Smooth muscle cell (in vitro differentiated cells): ENCODE measurements around the gene KLHL14. TPM values are rescaled to one million over a fixed set of nuclear protein-coding genes. Genes with fewer than 3 reads are reported as not detected.

Experiments used
- DNase-seq: peaks from one replicate; lab custom pipeline; 2025; ENCODE audit not compliant: unreplicated experiment; lab: John Stamatoyannopoulos, UW
- H2AFZ ChIP-seq: fragments of 200-600 bp; sonication (generic); 2 replicates; pipeline ENCODE4 v1.6.0; 2016; ENCODE audit warnings: antibody characterized with exemption, low read depth, mild to moderate bottlenecking
- H3F3A ChIP-seq: fragments of 200-600 bp; sonication (generic); 2 replicates; pipeline ENCODE4 v1.6.0; 2017; ENCODE audit warnings: antibody characterized with exemption, low read depth
- H3K27ac ChIP-seq: fragments of 200-600 bp; sonication (generic); 2 replicates; pipeline ENCODE4 v1.5.1; 2016; ENCODE audit warnings: low read depth, mild to moderate bottlenecking
- H3K27me3 ChIP-seq: fragments of 200-600 bp; sonication (generic); 2 replicates; pipeline ENCODE4 v1.6.1; 2016; ENCODE audit warnings: low read depth, mild to moderate bottlenecking
- H3K36me3 ChIP-seq: fragments of 200-600 bp; sonication (generic); 2 replicates; pipeline ENCODE4 v1.5.1; 2016; ENCODE audit warnings: low read depth
- H3K4me1 ChIP-seq: fragments of 200-600 bp; sonication (generic); 2 replicates; pipeline ENCODE4 v1.5.1; 2016; ENCODE audit warnings: low read depth
- H3K4me2 ChIP-seq: fragments of 200-600 bp; sonication (generic); 2 replicates; pipeline ENCODE4 v1.6.0; 2016; ENCODE audit warnings: mild to moderate bottlenecking
- H3K4me3 ChIP-seq: fragments of 200-600 bp; sonication (generic); 2 replicates; pipeline ENCODE4 v1.5.1; 2016; ENCODE audit warnings: mild to moderate bottlenecking
- H3K79me2 ChIP-seq: fragments of 200-600 bp; sonication (generic); 2 replicates; pipeline ENCODE4 v1.6.0; 2016; ENCODE audit warnings: low read depth, mild to moderate bottlenecking
- H3K9ac ChIP-seq: fragments of 200-600 bp; sonication (generic); 2 replicates; pipeline ENCODE4 v1.6.0; 2016; ENCODE audit warnings: low read depth
- H3K9me3 ChIP-seq: fragments of 200-600 bp; sonication (generic); replicated peaks from 2 replicates; pipeline ENCODE4 v1.5.1; 2016; ENCODE audit warnings: low read depth
- H4K20me1 ChIP-seq: fragments of 200-600 bp; sonication (generic); 2 replicates; pipeline ENCODE4 v1.6.0; 2016; ENCODE audit warnings: low read depth
- CTCF ChIP-seq: fragments of 200-600 bp; sonication (generic); IDR thresholded peaks from 2 replicates; pipeline ENCODE4 v1.5.1; 2017; ENCODE audit warnings: borderline replicate concordance, mild to moderate bottlenecking, antibody characterized with exemption; ENCODE audit not compliant: insufficient read depth, poor library complexity, severe bottlenecking
- WGBS: methylation state at CpG from one replicate; pipeline ENCODE4 v1.1.7; 2016; ENCODE audit warnings: low lambda C conversion rate; 5-methylcytosine and 5-hydroxymethylcytosine counted together
- polyA plus RNA-seq: library from polyadenylated mRNA; unstranded; fragments of >200 nt; fragmentation: Nextera tagmentation; extraction: Ambion mirVana; gene quantifications from 2 replicates; pipeline ENCODE4 v1.2.1, GENCODE V29; 2016
- total RNA-seq: library from RNA; depleted of rRNA; stranded (reverse); fragments of >200 nt; gene quantifications from 2 replicates; pipeline ENCODE4 v1.2.3, GENCODE V29; 2014

KLHL14 gene
- total and polyA plus RNA-seq, 2 experiments from 2014 or later = not detected

GRCh38 chr18:32674491-32674890, 98.3 kb downstream of the KLHL14 start:
- Histone ChIP-seq H3K27ac (no peak overlapping the region), H3K27me3 (peaks cover 35% of the 10 kb centered on the region), H3K79me2 (no peaks in the 10 kb centered on the region), H3K9me3 (no peaks in the 10 kb centered on the region), H4K20me1 (no peaks in the 10 kb centered on the region), H3F3A (no peaks in the 10 kb centered on the region), H3K4me2 (no peak overlapping the region), H3K9ac (no peak overlapping the region), H2AFZ (no peak overlapping the region), H3K4me3 (no peak overlapping the region), H3K36me3 (no peaks in the 10 kb centered on the region), H3K4me1 (no peaks in the 10 kb centered on the region)
- no peak for DNase-seq
- whole genome bisulfite sequencing = 57% methylated on average over 2 of the region's 2 CpGs
- no peak for TF ChIP-seq CTCF

- Histone ChIP-seq H3K79me2 (no peaks in the 10 kb centered on the region), H3K4me2 (peak overlapping the region; percentile 43), H2AFZ (no peak overlapping the region), H3K4me1 (no peaks in the 10 kb centered on the region), H3K27me3 (peaks cover 14% of the 10 kb centered on the region), H3K9ac (no peak overlapping the region), H3F3A (no peaks in the 10 kb centered on the region), H4K20me1 (no peaks in the 10 kb centered on the region), H3K27ac (no peak overlapping the region), H3K4me3 (no peak overlapping the region), H3K9me3 (no peaks in the 10 kb centered on the region), H3K36me3 (no peaks in the 10 kb centered on the region)
- no peak for DNase-seq
- WGBS = 73% methylated on average over 1 of the region's 1 CpG
- no peak for TF ChIP-seq CTCF
These were observed 100.4 kb downstream of the KLHL14 start for GRCh38 chr18:32672398-32672797.

GRCh38 chr18:32670727-32671126, 102.1 kb downstream of the KLHL14 start:
- H4K20me1 ChIP-seq = no peaks in the 10 kb centered on the region
- no peaks in the 10 kb centered on the region for H3K36me3 ChIP-seq
- no peak for DNase-seq
- no peaks in the 10 kb centered on the region for H3K79me2 ChIP-seq
- H3K9me3 ChIP-seq = no peaks in the 10 kb centered on the region
- H2AFZ ChIP-seq = no peak overlapping the region
- H3F3A ChIP-seq = no peaks in the 10 kb centered on the region
- H3K4me2 ChIP-seq = no peak overlapping the region
- TF ChIP-seq CTCF = no peak
- no peaks in the 10 kb centered on the region for H3K27me3 ChIP-seq
- H3K9ac ChIP-seq = no peak overlapping the region
- H3K4me3 ChIP-seq = no peak overlapping the region
- no peaks in the 10 kb centered on the region for H3K4me1 ChIP-seq
- no peak overlapping the region for H3K27ac ChIP-seq

GRCh38 chr18:32669549-32670165, 103.2 kb downstream of the KLHL14 start:
- H3K4me2 ChIP-seq = no peak overlapping the region
- no peaks in the 10 kb centered on the region for H3K9me3 ChIP-seq
- H3K79me2 ChIP-seq = no peaks in the 10 kb centered on the region
- no peaks in the 10 kb centered on the region for H3F3A ChIP-seq
- WGBS = 76% methylated on average over 5 of the region's 5 CpGs
- no peak for TF ChIP-seq CTCF
- no peaks in the 10 kb centered on the region for H4K20me1 ChIP-seq
- H3K27ac ChIP-seq = no peak overlapping the region
- no peaks in the 10 kb centered on the region for H3K27me3 ChIP-seq
- H3K4me3 ChIP-seq = no peak overlapping the region
- no peaks in the 10 kb centered on the region for H3K36me3 ChIP-seq
- no peaks in the 10 kb centered on the region for H3K4me1 ChIP-seq
- DNase-seq = no peak
- no peak overlapping the region for H3K9ac ChIP-seq
- no peak overlapping the region for H2AFZ ChIP-seq
